IMR-90 (cell line): ENCODE data around the gene ZNRF4. TPM values are rescaled to one million over a fixed set of nuclear protein-coding genes. Genes with fewer than 3 reads are reported as not detected.

ENCODE experiments used
- ATAC-seq: fragments of 200-7000 bp; cut with Tn5 transposase; 2 replicates; pipeline ENCODE4 v1.9.1; 2020; ENCODE audit warnings: low read depth, mild to moderate bottlenecking, moderate library complexity
- BruUV-seq: library from RNA; stranded (reverse); fragments of 400-500 nt; replicated peaks from 2 replicates; lab custom pipeline; 2021; lab: Mats Ljungman, UMichigan
- CTCF ChIA-PET: fragments of 300-600 bp; formaldehyde crosslinking; extraction: SDS; loops from one replicate; lab custom pipeline; 2021; ENCODE audit warnings: antibody characterized with exemption; lab: Yijun Ruan, JAX
- POLR2A ChIA-PET: fragments of 300-600 bp; sonication (Branson Sonifier 250); formaldehyde crosslinking; loops from one replicate; lab custom pipeline; 2022; ENCODE audit warnings: antibody characterized with exemption; ENCODE audit not compliant: unreplicated experiment; lab: Charles Lee
- DNase-seq: peaks from one replicate; pipeline ENCODE4 v3.0.0; 2013
- H2AFZ ChIP-seq: replicated peaks from 2 replicates; pipeline ENCODE3; 2013; ENCODE audit warnings: low read length, mild to moderate bottlenecking; ENCODE audit not compliant: poor library complexity
- H2AK5ac ChIP-seq: 2 replicates; pipeline ENCODE4 v1.6.1; 2013; ENCODE audit warnings: low read depth, low read length, inconsistent platforms
- H2AK9ac ChIP-seq: replicated peaks from 2 replicates; pipeline ENCODE3; 2013; ENCODE audit warnings: mild to moderate bottlenecking, low read depth, low read length, moderate library complexity; ENCODE audit not compliant: poor library complexity
- H2BK120ac ChIP-seq: 2 replicates; pipeline ENCODE4 v1.6.1; 2013; ENCODE audit warnings: low read depth, low read length, inconsistent platforms
- H2BK15ac ChIP-seq: 3 replicates; pipeline ENCODE4 v1.6.1; 2013; ENCODE audit warnings: low read depth, low read length, inconsistent platforms
- H2BK20ac ChIP-seq: 2 replicates; pipeline ENCODE4 v1.6.1; 2013; ENCODE audit warnings: low read depth, mild to moderate bottlenecking, inconsistent platforms, low read length, moderate library complexity
- H2BK5ac ChIP-seq: 2 replicates; pipeline ENCODE4 v1.6.1; 2013; ENCODE audit warnings: mild to moderate bottlenecking, low read depth, low read length, inconsistent platforms; ENCODE audit not compliant: poor library complexity, severe bottlenecking
- H3K14ac ChIP-seq: replicated peaks from 2 replicates; pipeline ENCODE4 v1.6.1; 2013; ENCODE audit warnings: low read depth, low read length, inconsistent platforms
- H3K18ac ChIP-seq: 2 replicates; pipeline ENCODE4 v1.6.1; 2013; ENCODE audit warnings: low read depth, low read length, control low read depth
- H3K23ac ChIP-seq: 2 replicates; pipeline ENCODE4 v1.6.1; 2013; ENCODE audit warnings: low read depth, low read length, inconsistent platforms
- H3K27ac ChIP-seq: 2 replicates; pipeline ENCODE4 v1.5.1; 2013; ENCODE audit warnings: mild to moderate bottlenecking, control low read depth, low read length; ENCODE audit not compliant: insufficient read depth
- H3K27me3 ChIP-seq: 2 replicates; pipeline ENCODE4 v1.6.1; 2013; ENCODE audit warnings: low read length; ENCODE audit not compliant: control insufficient read depth, insufficient read depth
- H3K36me3 ChIP-seq: 2 replicates; pipeline ENCODE4 v1.6.1; 2013; ENCODE audit warnings: low read length, mixed read lengths; ENCODE audit not compliant: control insufficient read depth, insufficient read depth
- H3K4ac ChIP-seq: 2 replicates; pipeline ENCODE4 v1.6.1; 2013; ENCODE audit warnings: low read depth, low read length, inconsistent platforms
- H3K4me1 ChIP-seq: 2 replicates; pipeline ENCODE4 v1.6.1; 2013; ENCODE audit warnings: low read length, mixed read lengths; ENCODE audit not compliant: control insufficient read depth, insufficient read depth
- H3K4me2 ChIP-seq: 2 replicates; pipeline ENCODE4 v1.6.1; 2013; ENCODE audit warnings: low read depth, mild to moderate bottlenecking, control low read depth, low read length, moderate library complexity
- H3K4me3 ChIP-seq: 2 replicates; pipeline ENCODE4 v1.5.1; 2013; ENCODE audit warnings: low read depth, mild to moderate bottlenecking, control low read depth, low read length, moderate library complexity; ENCODE audit not compliant: insufficient read depth
- H3K56ac ChIP-seq: 2 replicates; pipeline ENCODE4 v1.6.1; 2013; ENCODE audit warnings: low read length, inconsistent platforms; ENCODE audit not compliant: insufficient read depth; ENCODE audit errors: extremely low read depth
- H3K79me1 ChIP-seq, 2 experiments: 2 replicates each; pipeline ENCODE4 v1.6.1; 2013; ENCODE audit warnings: low read length in 2 of 2, inconsistent platforms in 1 of 2, low read depth in 1 of 2
- H3K9ac ChIP-seq: 2 replicates; pipeline ENCODE4 v1.6.1; 2013; ENCODE audit warnings: low read depth, low read length, control low read depth
- H3K9me1 ChIP-seq: 2 replicates; pipeline ENCODE4 v1.6.1; 2013; ENCODE audit warnings: low read length, inconsistent platforms; ENCODE audit not compliant: insufficient read depth
- H3K9me3 ChIP-seq: 2 replicates; pipeline ENCODE4 v1.6.1; 2013; ENCODE audit warnings: low read length; ENCODE audit not compliant: control insufficient read depth, insufficient read depth
- H4K20me1 ChIP-seq: 2 replicates; pipeline ENCODE4 v1.6.1; 2013; ENCODE audit warnings: low read length, inconsistent platforms; ENCODE audit not compliant: insufficient read depth
- H4K5ac ChIP-seq: 2 replicates; pipeline ENCODE4 v1.6.1; 2013; ENCODE audit warnings: mild to moderate bottlenecking, low read depth, low read length, control low read depth
- H4K8ac ChIP-seq, 2 experiments: 2 replicates each; pipeline ENCODE4 v1.6.1; 2013; ENCODE audit warnings: low read depth in 2 of 2, low read length in 2 of 2, control low read depth in 1 of 2, inconsistent platforms in 1 of 2
- H4K91ac ChIP-seq: 2 replicates; pipeline ENCODE4 v1.6.1; 2013; ENCODE audit warnings: low read depth, low read length, inconsistent platforms; ENCODE audit not compliant: insufficient read depth
- NFE2L2 ChIP-seq: fragments of 150-350 bp; IDR thresholded peaks from 2 replicates; pipeline ENCODE4 v1.6.1; 2016; ENCODE audit warnings: low read depth, mild to moderate bottlenecking, low read length
- WGBS, 2 experiments: methylation state at CpG; one replicate each; pipeline versions ENCODE4 v1.1.5 to v1.1.7; 2013; ENCODE audit warnings: missing lambda C conversion rate in 2 of 2; ENCODE audit not compliant: insufficient read length in 1 of 2; ENCODE audit errors: extremely low coverage in 2 of 2; 5-methylcytosine and 5-hydroxymethylcytosine counted together
- dilution Hi-C: fragments of 300-500 bp; cut with HindIII; formaldehyde crosslinking; loops from one replicate; pipeline ENCODE4 v1.14.3; 2018; ENCODE audit warnings: low sequenced_read_pairs; ENCODE audit not compliant: unreplicated experiment
- in situ Hi-C: fragments of 300-500 bp; cut with MboI; formaldehyde crosslinking; loops from 3 replicates; pipeline ENCODE4 v1.14.3; 2019; ENCODE audit warnings: low sequenced_read_pairs, inconsistent platforms, mixed read lengths
- intact Hi-C: fragments of 100-400 bp; cut with micrococcal nuclease; formaldehyde crosslinking; loops from 2 replicates; pipeline ENCODE4 v1.10.0; 2022
- polyA plus RNA-seq, 3 experiments: library from polyadenylated mRNA; depleted of rRNA; stranded (reverse); fragments of >200 nt; gene quantifications; 2 replicates each; pipeline ENCODE4 v1.2.3, GENCODE V29; 2012; ENCODE audit warnings: low replicate concordance in 1 of 3
- total RNA-seq: library from RNA; depleted of rRNA; stranded (reverse); fragments of >200 nt; gene quantifications from 2 replicates; pipeline ENCODE4 v1.2.3, GENCODE V29; 2012

ZNRF4 gene
- total and polyA plus RNA-seq, 2 of the 4 experiments (the other 2 are of a cell fraction) = not detected

GRCh38 chr19:5444431-5444830 lies 10.8 kb upstream of the ZNRF4 start:
- H3K9me3 ChIP-seq = no peaks in the 10 kb centered on the region
- H2BK20ac ChIP-seq = no peak overlapping the region
- WGBS, 2 experiments = 83% methylated on average over 1 of the region's 5 CpGs; no CpG with 5 or more reads in 1 of the 2 experiments
- H3K23ac ChIP-seq = no peak overlapping the region
- DNase-seq (no peak), ATAC-seq (no peak)
- no peak overlapping the region for H3K4ac ChIP-seq
- H2AK9ac ChIP-seq = no peak overlapping the region
- H3K9me1 ChIP-seq = no peaks in the 10 kb centered on the region
- CTCF ChIA-PET = no interaction called here
- no peak overlapping the region for H2BK15ac ChIP-seq
- H2AK5ac ChIP-seq = no peak overlapping the region
- no peak overlapping the region for H4K91ac ChIP-seq
- intact Hi-C loops (no loop called here), dilution Hi-C loops (no loop called here), in situ Hi-C loops (no loop called here)
- H3K18ac ChIP-seq = no peak overlapping the region
- H2BK120ac ChIP-seq = no peak overlapping the region
- no peak for TF ChIP-seq NFE2L2
- H3K79me1 ChIP-seq = no peaks in the 10 kb centered on the region
- H3K27me3 ChIP-seq = peaks cover 22% of the 10 kb centered on the region
- no peak overlapping the region for H3K9ac ChIP-seq
- H3K56ac ChIP-seq = no peak overlapping the region
- no peak overlapping the region for H2AFZ ChIP-seq
- no peak overlapping the region for H2BK5ac ChIP-seq
- H3K14ac ChIP-seq = no peak overlapping the region
- no peak overlapping the region for H3K4me3 ChIP-seq
- no peak overlapping the region for H4K5ac ChIP-seq
- POLR2A ChIA-PET = no interaction called here
- H3K36me3 ChIP-seq = no peaks in the 10 kb centered on the region
- BruUV-seq = no TSS peak
- no peaks in the 10 kb centered on the region for H3K4me1 ChIP-seq
- no peaks in the 10 kb centered on the region for H4K20me1 ChIP-seq
- no peak overlapping the region for H3K4me2 ChIP-seq
- H4K8ac ChIP-seq = no peak overlapping the region
- H3K27ac ChIP-seq = no peak overlapping the region
